ENCODE data around the gene KLF6. TPM values are rescaled to one million over a fixed set of nuclear protein-coding genes. Genes with fewer than 3 reads are reported as not detected.

Gene KLF6
- total and polyA plus RNA-seq, 11 donors = 15.2 to 106 (median 52.2) TPM

DNA sequence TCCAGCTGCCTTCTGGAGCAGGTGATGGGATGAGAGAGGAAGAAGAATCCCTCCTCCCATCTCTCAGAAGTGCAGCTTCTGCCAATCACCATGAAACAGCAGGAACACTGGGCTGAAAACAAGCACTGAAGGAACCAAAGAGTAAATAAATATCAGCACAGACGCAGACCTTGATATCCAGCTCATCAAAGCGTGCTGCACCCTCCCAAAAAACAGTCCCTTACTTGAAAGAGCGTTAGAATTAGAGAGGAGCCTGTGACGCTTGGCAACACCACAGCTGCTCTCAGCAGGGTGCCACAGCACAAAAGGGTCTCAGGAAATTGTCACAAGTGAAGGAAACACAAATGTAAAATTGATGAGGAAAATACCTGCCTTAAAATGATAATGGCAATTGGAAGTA lies 39.5 kb downstream of the KLF6 start:
- H3K4me3 ChIP-seq = no peak overlapping the region
- WGBS, 4 donors = 64 to 83% (median 78%) methylated on average over 4 of the region's 4 CpGs
- no peak overlapping the region for H3K27ac ChIP-seq
- H3K4me1 ChIP-seq = peaks cover 7 to 41% (median 28%) of the 10 kb centered on the region in 12 donors
- intact Hi-C loops (cut with DNase I) = loop anchor here in 2 of 10 donors (5.0 kb wide), 1 partner anchor 37 kb away; no protein-coding TSS in a partner anchor
- ATAC-seq = no peak
- no peaks in the 10 kb centered on the region for H3K36me3 ChIP-seq
- DNase-seq = no peak
- TF ChIP-seq POLR2A (IDR thresholded peaks at IDR 0.05) (no peak), CTCF (IDR thresholded peaks at IDR 0.05) (no peak)
- no peaks in the 10 kb centered on the region for H3K9me3 ChIP-seq
- H3K27me3 ChIP-seq = no peaks in the 10 kb centered on the region

GRCh38 chr10:3741688-3742461 lies 43.1 kb downstream of the KLF6 start:
- H3K27me3 ChIP-seq = no peaks in the 10 kb centered on the region
- no peaks in the 10 kb centered on the region for H3K36me3 ChIP-seq
- DNase-seq = no peak
- WGBS, 4 donors = 73 to 89% (median 78%) methylated on average over 6 of the region's 6 CpGs
- ATAC-seq = no peak
- H3K9me3 ChIP-seq = no peaks in the 10 kb centered on the region
- H3K4me3 ChIP-seq = peak overlapping the region in 4 of 12 donors; percentile 7 to 33 (median 12)
- intact Hi-C loops (cut with DNase I) = no loop called here
- peaks cover 0 to 14% (median under 1%) of the 10 kb centered on the region in 12 donors for H3K4me1 ChIP-seq
- peak overlapping the region in 6 of 12 donors; percentile 20 to 66 (median 37) for H3K27ac ChIP-seq
- TF ChIP-seq CTCF (IDR thresholded peaks at IDR 0.05) (no peak), POLR2A (IDR thresholded peaks at IDR 0.05) (no peak)

GRCh38 chr10:3740157-3740871 lies 44.7 kb downstream of the KLF6 start:
- DNase-seq = no peak
- peak overlapping the region in 1 of 12 donors; percentile 27 for H3K27ac ChIP-seq
- 73 to 83% (median 80%) methylated on average over 5 of the region's 5 CpGs for WGBS, 4 donors
- H3K27me3 ChIP-seq = no peaks in the 10 kb centered on the region
- intact Hi-C loops (cut with DNase I) = no loop called here
- H3K36me3 ChIP-seq = no peaks in the 10 kb centered on the region
- peaks cover 0 to 14% (median 0%) of the 10 kb centered on the region in 12 donors for H3K4me1 ChIP-seq
- no peaks in the 10 kb centered on the region for H3K9me3 ChIP-seq
- no peak overlapping the region for H3K4me3 ChIP-seq
- no peak for ATAC-seq
- TF ChIP-seq POLR2A (IDR thresholded peaks at IDR 0.05) (no peak), CTCF (IDR thresholded peaks at IDR 0.05) (no peak)

- TF ChIP-seq CTCF (IDR thresholded peaks at IDR 0.05) (no peak), POLR2A (IDR thresholded peaks at IDR 0.05) (no peak)
- H3K27ac ChIP-seq = no peak overlapping the region
- peaks cover 0 to 14% (median 0%) of the 10 kb centered on the region in 12 donors for H3K4me1 ChIP-seq
- no peaks in the 10 kb centered on the region for H3K9me3 ChIP-seq
- intact Hi-C loops (cut with DNase I) = no loop called here
- 87 to 96% (median 94%) methylated on average over 1 of the region's 1 CpG for WGBS, 4 donors
- H3K27me3 ChIP-seq = no peaks in the 10 kb centered on the region
- no peak for ATAC-seq
- no peak for DNase-seq
- H3K4me3 ChIP-seq = no peak overlapping the region
- no peaks in the 10 kb centered on the region for H3K36me3 ChIP-seq
These were observed 46.1 kb downstream of the KLF6 start for GRCh38 chr10:3738855-3739350.

Measured in heart left ventricle (tissue), 16 donors.